ENCODE results near the gene LGALS9B. TPM values are rescaled to one million over a fixed set of nuclear protein-coding genes. Genes with fewer than 3 reads are reported as not detected.
"Not testable (repeated sequence)": the region's sequence is repeated elsewhere in the genome, so short reads cannot be mapped to it uniquely, and the experiment has no call there.

LGALS9B gene
- not detected for polyA plus RNA-seq (2013, experiment 1 of 2; ENCODE audit: insufficient read length)
- not detected for polyA plus RNA-seq (2013, experiment 2 of 2; ENCODE audit: insufficient read length)

DNA sequence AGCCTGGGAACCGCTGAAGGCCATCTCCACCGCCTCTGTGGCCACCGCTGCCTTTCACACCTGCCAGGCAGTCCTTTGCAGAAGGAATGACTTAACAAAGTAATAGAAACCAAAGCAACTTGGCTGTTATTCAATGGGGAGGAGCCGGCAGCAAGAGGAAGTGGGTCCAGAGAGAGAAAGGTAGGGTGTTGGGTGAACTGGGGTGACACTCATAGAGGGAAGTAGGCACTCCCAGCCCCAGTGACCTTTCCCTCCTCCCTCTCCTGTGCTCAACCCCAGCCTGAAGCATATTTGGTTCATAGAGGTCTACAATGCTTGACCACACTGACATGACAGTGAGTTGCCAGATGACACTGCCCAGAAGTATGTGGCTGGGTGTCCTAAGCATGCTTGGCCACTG lies at the start of gene LGALS9B:
TSS of gene LGALS9B (minus strand) at position 93 of the 400 bp plus-strand sequence. CDS start at position 24, 69 bp downstream.
- not testable (repeated sequence) for DNase-seq

DNA sequence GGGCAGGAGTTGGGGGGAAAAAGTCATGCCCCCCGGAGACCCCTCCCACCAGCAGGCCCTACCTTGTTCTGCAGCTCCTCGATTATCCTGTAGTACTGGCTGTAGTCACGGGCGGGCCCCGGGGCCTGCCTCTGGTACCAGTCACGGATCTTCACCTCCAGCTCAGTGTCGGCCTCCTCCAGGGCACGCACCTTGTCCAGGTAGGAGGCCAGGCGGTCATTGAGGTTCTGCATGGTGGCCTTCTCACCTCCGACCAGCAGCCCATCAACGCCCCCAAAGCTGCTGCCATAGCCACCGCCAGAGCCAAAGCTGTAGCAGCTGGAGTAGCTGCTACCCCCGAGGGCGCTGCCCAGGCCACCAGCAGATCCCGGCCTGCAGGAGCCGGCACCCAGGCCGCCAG lies 49.6 kb upstream of the LGALS9B start:
- DNase-seq: not testable (repeated sequence)

DNA sequence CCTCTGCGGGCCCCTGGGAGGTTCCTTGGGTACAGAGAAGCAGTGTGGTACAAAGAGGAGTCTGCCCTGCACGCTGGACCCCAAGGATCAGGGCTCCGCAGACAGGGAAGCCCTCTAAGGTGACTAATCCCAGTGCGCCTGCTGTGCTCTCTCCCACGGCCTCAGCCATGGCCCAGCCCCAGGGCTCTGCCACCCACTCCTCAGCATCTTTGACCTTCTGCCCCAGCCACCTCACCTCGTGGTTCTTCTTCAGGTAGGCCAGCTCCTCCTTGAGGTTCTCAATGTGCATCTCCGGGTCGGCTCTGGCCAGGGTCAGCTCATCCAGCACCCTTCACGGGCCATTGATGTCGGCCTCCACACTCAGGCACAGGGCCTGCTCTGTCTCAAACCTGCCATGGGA lies 47.8 kb upstream of the LGALS9B start:
- DNase-seq: not testable (repeated sequence)

DNA sequence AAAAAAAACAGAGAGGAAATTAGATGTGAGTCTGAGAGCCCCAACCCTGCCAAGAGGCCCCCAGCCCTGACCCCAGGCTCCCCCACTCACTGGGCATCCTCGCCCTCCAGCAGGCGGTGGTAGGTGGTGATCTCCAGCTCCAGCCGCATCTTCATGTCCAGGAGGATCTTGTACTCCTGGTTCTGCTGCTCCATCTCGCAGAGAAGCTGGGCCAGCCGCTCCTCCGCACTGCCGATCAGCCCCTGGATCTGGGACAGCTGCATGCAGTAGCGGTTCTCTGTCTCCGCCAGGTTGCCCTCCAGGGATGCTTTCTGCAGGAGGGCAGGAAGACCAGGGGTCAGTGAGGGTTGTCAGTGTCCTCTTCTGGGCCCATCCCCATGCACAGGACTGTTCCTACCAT lies 46.2 kb upstream of the LGALS9B start:
- not testable (repeated sequence) for DNase-seq

DNA sequence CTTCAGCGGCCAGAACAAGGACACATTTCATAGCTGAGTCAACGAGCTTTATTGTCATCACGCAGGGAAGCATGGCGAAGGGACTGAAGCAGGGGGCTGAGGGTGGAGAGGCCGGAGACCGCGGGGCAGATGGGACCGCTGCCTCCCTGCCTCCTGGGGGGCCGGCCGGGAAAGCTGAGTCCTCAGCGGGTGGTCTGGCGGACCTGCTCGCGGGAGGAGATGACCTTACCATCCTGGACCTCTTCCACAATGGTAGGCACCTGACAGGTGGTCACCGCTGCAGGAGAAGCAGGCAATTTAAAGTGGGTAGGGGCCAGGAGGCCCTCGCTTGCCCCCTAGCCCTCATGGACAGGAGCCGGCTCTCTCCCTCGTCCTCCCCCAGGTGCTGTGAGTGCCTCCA lies 45.0 kb upstream of the LGALS9B start:
- DNase-seq: not testable (repeated sequence)

DNA sequence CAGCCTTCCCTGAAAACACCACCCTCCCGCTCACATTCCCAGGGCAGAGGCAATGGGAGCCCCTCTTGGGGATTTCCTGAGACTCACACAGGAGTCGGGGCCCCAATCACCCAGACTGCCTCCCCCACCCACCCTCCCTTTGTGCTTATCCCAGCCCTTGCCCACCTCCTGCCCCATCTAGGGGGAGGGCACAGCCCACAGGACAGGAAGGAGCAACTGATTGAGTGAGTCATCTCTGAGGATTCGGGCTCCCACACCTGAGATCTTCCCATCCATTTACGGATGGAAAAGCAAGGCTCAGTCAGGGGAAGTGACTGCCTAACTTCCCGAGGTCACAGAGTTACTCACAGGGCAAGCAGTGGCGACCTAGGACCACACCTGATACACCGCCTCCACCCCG lies 44.4 kb upstream of the LGALS9B start:
- not testable (repeated sequence) for DNase-seq

DNA sequence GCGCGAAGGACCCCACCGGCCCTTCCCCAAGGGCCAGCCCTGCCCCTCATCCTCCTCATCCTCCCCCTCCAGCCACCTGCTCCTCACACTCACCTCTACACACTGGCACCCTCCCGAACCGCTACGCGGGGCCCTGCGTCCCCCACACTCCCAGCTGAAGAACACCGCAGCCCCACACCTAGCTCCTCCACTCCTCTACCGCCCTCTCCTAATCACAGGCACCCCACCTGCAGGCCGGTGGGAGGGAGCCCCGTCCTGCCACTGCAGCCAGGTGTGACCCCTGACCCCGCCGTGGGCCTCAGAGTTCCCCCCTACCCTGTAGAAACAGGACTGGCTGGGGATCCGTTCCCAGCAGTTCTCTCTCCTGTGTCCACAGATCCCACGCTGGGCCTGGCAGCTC lies 38.0 kb upstream of the LGALS9B start:
- not testable (repeated sequence) for DNase-seq

DNA sequence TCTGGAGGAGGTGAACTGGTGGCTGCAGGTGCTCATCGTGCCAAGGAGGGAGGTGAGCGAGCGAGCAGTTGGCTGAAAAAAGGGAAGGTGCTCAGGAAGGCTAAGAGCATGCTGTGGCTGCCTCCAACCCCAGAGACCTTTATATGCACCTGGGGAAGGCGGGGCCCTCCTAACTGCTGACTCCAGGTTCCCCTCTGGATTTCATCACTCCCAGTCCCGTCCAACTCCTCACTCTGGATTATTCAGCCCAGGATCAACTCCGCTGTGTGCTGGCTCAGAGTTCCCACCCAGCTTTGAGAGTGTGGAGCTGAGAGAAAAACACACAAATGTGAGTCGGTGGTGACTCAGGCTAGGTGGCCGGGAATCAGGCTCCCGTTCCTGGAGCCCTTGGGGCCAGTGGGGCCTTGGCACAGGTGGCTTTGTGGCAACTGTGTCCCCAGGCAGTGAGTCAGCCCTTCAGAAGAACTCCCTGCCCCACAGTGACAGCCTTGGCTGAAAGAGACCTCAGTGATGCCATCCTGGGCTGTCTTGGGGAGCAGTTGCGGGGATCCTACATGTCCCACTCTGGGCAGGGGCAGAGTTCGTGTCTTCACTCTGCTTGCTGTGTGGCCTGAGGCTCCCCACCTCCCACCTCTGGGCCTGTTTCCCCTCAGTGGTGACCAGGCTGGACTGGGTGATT lies 37.2 kb upstream of the LGALS9B start:
- peak; percentile 2 for DNase-seq

DNA sequence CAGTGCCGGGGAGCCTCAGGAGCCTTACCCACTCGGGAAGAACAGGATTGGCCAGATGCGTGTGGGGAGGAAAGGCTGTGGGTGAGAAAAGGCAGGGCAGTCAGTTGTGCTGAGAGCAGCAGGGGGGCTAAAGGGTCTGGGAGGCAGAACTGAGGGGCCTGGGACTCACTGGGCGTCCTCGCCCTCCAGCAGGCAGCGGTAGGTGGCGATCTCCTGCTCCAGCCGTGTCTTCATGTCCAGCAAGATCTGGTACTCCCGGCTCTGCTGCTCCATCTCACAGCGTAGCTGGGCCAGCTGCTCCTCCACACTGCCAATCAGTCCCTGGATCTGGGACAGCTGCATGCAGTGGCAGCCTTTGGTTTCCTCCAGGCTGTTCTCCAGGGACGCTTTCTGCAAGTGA lies 34.6 kb upstream of the LGALS9B start:
- DNase-seq: not testable (repeated sequence)

DNA sequence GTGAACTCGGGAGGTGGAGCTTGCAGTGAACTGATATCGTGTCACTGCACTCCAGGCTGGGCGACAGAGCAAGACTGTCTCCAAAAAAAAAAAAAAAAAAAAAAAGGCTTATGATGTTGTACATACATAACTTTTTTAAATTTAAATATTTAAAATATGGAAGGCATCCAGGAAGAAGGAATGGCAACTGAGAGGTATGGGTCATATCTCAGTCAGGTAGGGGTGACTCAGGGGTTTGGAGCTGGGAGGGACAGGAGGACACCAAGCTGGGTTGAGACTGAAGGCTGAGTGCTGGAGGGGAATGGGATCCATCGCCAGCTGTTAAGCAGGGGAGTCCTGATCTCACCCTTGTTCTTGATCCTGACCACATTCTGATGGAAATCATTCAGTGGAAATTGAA lies 33.0 kb upstream of the LGALS9B start:
- DNase-seq: not testable (repeated sequence)

DNA sequence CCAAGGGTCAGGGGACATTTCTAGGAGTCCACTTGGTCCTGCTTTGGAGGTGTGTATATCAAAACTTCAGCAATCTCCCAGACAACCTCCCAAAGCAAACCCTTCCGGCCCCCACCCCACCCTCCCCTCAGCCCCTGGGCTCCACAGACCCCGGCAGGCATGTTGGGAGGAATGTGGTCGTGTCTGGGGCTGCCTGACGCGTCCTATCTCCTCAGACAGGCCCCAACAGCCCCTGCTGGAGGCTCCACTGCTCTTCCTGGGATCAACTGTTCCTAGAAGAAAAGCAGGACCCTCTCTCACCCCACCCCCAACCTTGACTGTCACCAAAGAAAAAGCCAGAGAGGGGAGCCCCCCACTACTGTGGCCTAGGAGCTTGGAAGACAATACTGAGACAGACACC lies 28.1 kb upstream of the LGALS9B start:
- not testable (repeated sequence) for DNase-seq

DNA sequence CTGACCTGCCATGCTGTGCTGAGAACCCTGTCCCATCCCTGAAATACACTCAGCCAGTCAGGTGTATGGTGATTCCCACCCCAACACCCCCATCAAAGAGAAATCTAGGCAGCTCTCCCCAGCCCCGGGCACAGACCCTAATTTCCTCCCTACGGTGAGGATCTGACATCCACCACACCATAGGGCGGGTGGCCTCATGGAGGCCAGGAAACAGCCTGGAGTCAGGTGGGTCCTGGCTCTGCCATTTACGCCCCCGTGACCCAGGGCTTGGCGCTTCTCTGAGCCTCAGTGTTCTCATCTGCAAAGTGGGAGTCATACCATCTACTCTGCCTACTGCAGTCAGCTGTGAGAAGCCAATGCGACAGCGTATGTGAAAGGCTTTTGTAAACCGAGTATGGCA lies 27.4 kb upstream of the LGALS9B start:
- not testable (repeated sequence) for DNase-seq

DNA sequence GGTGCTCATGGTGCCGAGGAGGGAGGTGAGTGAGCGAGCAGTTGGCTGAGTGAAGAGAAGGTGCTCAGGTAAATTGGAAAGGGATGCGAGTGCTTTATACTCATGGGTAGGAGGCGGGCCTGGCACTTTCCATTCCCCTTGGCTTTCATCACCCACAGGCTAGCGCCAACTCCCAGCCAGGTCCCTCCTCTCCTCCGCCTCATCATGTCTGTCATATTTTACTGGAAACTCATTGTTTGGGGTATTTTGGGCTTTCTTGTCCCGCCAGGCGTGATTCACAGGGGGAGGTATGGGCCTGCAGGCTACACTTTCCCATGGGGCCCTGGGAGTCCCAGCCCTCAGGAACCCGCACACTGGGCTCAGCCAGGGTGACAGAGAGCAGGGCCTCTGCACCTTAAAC lies 26.8 kb upstream of the LGALS9B start:
- DNase-seq: not testable (repeated sequence)

DNA sequence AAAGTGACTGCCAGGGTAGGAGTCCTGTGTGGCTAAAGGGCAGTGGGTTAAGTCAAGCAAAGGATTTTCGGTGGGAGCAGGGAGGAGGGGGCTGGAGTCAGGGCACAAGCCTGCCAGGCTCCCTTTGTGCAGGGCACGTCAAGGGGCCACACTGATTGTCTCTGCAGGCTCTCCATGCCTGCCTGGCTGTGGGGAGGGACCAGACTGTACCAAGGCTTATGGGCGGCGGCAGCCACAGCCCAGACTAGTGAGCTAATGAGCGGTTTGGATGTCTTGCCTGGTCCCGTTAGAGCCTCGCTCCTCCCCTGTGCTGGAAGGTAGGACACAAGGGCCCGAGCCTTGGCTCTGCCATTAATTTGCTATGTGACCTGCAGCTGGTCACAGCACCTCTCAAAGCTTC lies 25.6 kb upstream of the LGALS9B start:
- not testable (repeated sequence) for DNase-seq

DNA sequence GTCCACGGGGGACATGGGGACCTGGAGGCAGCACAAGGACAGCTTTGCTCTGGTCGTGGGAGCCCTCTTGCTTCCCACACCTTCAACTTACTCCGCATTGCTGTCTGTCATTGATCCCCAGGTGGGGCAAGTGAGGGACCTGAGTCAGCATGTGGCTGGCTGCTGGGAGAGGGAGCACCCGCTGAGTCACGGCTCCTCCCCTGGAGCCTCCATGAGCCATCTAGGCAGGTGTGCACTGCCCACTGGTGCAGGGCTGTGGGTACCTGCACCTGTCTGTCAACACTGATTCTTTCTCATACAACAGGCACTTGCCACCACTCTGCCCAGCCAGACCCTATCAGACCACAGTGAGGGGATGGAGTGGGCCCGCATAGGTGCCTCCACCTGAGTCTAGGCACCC lies 24.8 kb upstream of the LGALS9B start:
- DNase-seq: not testable (repeated sequence)

DNA sequence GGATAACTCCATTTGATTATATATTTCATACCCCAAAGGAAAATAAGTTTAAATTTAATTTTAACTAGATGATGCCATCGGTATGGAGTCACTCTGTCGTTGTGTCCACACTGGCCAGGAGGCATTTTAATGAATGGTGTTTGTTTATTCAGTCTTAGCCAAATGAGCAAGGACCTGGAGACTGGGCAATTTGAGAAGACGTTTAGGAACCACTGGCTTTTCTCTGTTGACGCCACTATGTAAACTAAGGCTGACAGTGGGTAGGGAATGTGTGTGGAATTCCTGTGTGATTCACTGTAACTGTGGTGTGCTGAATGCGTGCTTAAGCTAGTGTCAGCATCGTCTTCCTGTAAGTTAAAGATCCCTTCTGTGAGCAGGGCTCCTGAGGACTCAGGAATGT lies 17.6 kb upstream of the LGALS9B start:
- DNase-seq: peak; percentile 56

DNA sequence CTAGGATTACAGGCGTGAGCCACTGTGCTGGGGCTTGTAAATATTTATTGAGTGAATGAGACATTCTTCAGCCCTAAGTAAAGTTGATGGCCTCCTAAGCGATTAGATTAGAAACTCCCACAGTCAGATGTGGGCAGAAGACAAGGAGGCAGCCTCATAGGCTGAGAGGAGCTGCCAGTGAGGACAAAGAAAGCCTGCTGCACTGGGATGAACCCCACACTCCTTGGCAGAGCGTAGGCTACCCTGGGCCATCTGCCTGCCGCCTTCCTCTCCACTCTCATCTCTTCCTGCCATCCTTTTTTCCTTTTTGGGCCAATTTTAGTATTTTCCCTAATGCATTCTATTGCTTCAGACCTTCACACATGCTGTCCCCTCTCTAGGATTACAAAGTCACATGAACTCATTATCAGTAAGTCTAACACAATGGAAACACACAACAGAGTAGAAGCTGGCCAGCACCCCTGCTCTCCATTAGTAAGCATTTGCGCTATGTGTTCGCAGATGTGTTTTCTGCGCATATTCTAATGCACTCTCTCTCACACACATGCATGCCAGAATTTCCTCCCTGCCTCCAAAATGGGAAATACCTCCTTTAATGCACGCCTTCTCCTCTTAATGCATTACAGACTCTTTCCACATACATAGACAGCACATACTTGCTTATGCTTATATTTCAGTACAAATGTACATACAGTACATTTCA lies 12.7 kb upstream of the LGALS9B start:
- DNase-seq: peak; percentile 12

DNA sequence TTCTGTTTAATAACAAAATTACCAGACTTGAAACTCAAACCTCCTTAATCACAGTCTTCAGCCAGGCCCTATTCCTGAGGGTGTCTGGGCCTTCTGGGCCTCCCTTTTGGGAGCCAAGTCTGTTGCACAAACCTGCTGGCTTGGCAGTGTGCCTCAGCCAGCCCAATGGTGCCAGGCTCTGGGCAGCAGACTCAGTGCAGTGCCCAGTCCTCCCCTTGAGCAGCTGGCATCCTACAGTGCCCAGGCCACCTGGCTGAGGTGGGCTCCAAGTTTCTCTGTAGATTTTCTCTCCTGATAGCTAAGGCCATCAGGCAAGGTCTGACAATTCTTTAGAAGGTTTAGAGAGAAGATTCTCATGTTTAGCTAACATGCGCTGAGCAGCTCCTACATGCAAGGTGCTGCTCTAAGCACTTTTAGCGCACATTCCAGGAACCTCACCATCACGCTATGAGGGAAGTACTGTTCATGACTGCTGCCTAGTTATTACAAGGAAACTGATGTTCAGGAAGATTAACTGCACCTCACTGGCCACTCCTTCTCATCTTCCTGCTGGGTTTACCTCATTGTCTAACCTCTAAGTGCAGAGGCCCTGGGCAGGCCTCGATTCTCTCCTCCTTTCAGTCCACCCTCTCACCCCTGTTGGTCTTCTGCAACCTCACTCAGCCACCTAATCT lies 10.2 kb upstream of the LGALS9B start:
- not testable (repeated sequence) for DNase-seq

DNA sequence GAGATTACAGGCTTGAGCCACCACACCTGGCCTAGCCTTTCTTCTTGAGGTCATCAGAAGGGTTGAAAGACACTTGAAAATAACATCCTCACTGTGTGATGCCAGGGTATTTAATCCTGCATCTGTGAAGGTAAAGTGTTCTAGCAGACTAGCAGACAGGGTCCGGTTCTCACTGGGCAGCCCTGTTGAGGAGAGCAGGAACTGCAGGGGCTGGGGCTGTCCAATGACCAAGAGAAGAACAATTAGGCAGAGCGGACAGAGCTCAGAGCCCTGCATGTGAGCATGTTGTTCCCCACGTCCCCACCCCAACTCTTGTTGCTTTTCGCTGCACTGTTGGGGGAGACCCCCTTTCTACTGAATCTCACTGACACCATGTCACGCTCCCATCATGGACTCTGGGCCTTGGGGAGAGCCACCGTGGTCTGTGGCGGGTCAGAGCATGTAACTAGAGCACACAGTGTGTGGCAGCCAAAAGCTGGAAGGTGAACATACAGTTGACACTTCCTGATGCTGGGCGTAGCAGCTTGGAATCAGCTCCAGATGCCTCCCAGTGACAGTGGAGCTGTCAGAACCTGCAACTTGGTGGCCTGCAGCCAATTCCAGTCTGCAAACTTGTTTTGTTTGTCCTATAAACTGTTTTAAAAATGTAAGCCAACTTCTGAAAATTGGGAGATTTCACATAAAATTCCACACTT lies 7.9 kb upstream of the LGALS9B start:
- DNase-seq: not testable (repeated sequence)

DNA sequence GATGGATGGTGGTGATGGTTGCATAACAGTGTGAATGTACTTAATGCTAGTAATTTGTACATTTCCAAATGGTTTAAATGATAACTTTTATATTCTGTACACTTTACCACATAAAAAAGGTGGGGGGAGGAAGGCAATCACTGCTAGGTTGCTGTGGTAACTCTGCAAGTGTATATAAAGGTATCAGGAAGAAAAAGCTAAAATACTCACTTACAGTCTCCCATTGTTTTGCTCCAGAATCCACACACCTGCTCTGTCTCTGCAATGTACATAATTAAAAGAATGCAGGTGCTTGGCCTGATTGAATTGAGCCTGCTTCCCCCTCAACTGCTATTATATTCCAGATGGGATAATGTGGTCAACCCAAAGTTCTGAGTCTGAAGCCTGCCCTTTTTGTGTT lies 6.7 kb upstream of the LGALS9B start:
- DNase-seq: not testable (repeated sequence)

DNA sequence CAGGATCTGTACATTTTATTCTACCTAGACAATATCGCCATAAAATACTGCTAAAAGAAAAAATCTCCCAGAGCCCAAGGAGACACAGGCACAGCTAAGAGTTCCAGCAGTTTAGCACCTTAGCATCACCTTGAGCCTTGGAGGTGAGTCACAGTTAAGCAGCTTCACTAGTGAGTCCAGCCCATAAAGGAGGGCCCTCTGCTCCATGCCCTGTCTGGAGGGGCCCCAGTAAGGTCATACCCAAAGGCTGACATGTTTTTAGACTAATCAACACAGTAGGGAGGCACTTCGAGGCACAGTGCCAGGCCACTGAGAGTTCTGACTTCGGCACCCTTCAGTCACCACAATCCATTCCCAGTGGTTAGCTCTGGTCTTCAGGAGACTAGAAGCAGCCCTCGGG lies 2.6 kb upstream of the LGALS9B start:
- not testable (repeated sequence) for DNase-seq

DNA sequence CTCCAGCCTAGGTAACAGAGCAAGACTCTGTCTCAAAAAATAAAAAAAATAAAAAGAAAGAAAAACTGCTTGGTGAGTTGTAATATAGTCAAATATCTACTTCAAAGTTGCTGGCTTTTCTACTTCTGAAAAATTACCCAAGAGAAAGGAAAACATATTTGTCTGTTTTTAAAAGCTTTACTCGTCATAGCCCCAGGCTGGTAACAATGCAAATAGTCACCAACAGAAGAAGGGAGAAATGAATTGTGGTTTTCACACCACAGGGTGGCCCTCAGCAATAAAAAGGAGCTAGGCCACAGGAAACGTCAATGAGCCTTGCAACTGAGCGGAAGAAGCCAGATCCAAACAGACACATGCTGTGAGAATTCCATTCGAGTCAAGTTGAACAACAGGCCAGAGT lies 1.8 kb upstream of the LGALS9B start:
- DNase-seq: not testable (repeated sequence)

DNA sequence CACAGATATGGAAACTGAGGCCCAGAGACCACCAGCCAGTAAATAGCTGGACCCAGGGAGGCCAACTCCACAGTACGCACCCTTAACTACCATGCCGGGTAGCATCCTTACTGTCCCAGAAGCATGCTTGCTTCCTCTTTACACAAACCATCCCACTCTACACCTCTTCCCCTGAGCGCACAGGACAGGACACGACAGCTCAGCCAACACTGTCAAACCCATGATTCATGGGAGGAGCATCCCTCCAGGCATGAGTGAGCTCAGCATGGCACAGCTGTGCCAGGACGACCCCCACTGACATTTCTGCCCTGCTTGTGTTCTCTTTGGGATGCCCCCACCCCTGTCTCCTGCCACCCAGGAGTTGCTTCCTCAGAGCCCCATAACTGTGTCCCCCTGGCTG lies 340 bp downstream of the LGALS9B start:
- not testable (repeated sequence) for DNase-seq

Measured in fibroblast of skin of abdomen (primary cell).